GM18867 (cell line): ENCODE data around the gene HDAC7.
A peak's percentile ranks its signal among the peaks of the same experiment; 100 is the strongest.

Experiments
- ATAC-seq: cut with Tn5 transposase; IDR thresholded peaks from one replicate; pipeline ENCODE4 v1.9.1; 2021; ENCODE audit warnings: mild to moderate bottlenecking, moderate library complexity; ENCODE audit not compliant: unreplicated experiment

Gene HDAC7

GRCh38 chr12:47750916-47751470 lies 68.7 kb downstream of the HDAC7 start:
- ATAC-seq, result no peak

DNA sequence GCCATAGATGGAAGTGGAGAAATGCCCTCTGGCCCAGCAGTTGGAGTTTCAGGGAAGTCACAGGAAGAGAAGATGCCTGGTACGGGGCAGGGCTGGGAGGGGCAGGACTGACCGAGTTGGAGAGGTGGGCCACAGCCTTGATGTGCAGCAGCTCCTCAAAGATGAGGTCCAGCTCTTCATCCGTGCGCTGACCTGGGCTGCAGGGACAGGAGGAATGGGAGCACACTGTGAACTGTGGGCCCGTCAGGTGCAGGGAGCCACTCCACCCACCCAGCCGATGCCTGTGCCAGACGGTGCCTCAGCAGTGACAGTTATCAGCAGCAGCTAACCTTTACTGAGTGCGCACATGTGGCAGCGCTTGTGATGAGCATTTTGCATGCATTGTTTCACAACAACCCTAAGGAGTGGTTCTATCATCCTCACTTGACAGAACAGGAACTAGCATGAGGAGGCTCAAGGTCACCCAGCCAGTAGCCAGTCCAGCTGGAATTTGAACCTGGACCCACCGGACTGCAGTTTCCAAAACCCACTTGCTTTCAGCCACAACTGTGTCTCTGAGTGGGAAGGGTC lies 69.4 kb downstream of the HDAC7 start:
- no peak for ATAC-seq

DNA sequence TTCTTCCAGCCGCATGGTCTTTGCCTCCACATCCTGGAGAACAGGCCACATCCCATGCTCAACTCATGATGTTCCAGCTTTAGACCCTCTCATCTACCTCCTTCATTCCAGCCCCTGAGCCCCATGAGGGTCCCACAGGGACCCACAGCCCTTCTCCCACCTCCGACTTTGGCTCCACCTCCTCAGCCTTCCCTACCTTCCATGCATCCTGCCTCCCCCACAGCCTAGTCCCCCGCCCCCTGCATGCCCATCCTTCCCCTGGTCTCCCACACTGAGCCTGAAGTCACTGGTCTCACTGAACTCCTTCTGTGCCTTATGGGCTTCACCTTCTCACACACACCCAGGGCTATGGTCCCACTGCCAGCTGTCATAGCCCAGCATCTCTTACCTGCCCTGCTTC lies 70.8 kb downstream of the HDAC7 start:
- no peak for ATAC-seq

DNA sequence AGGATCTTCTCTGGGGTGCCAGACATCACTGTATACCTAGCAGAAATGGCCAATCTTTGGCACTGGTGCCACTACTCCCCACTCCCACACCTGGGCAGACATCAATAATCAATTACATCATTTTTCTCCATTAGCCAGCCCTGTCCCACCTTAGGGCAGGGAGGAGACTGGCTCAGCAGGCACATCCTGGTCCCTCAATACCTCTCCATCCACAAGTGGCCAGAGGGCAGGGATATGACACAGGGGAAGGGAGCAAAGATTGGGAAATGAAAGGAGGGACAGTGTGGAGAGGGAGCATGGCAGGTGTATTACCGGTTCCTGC lies 71.2 kb downstream of the HDAC7 start:
- no peak for ATAC-seq

DNA sequence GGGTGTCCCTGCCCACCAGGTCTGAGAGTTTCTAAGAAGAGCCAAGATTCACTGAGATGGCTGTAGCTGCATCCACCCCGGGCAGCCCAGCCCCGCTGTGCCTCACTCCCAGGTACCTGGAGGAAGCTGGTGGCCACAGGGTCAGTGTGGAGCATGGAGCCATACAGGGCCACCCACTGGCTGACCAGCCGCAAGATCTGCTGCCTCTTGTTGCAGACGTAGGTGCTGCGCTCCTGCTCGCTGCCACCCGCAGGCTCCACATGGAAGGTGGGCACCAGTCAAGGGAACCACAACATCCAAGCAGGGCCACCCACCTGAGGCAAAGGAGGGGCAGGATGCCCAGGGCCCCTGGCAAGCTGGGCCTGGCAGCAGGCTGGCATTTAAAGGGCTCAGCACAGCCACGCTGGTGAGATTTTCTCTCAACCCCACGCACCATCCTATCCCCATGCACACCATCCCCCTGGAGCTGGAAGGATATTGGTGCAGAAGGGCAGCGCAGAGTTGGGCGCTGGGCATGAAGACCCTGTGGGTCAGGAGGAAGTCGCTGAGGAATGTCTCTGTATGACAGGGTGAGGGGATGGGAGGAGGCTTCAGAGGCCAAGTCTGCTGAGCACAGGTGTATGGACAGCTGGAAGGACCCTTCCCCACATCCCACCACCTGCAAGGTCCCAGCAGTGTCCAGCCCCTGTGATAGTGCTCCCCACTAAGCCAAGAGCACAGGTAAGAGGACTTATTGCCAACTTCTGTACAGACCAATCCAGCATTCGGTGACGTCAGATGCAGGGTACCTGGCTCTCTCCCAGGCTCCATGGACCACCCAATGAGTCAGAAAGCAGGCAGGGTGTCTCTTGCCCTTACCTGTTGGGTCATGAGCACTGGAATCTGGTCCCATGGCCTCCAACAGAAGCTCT lies 71.9 kb downstream of the HDAC7 start:
- no peak for ATAC-seq

DNA sequence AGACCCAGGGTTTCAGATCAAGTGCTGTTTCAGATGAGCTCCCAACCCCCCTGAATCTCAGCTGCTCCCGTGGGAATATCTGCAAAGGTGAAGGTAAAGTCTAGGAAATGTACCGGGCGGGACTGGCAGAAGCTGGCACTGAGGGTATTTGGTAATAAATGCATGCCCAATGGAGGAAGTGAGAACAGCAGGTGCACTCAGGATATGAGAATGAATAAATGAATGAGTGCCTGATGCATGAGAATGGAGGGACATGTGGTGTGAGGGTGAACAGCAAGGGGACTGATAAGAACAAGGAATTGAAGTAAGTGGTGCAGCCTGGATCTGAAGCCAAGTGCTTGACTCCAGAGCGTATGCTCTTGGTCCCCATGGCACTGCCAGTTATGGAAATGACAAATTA lies 72.6 kb downstream of the HDAC7 start:
- no peak for ATAC-seq

DNA sequence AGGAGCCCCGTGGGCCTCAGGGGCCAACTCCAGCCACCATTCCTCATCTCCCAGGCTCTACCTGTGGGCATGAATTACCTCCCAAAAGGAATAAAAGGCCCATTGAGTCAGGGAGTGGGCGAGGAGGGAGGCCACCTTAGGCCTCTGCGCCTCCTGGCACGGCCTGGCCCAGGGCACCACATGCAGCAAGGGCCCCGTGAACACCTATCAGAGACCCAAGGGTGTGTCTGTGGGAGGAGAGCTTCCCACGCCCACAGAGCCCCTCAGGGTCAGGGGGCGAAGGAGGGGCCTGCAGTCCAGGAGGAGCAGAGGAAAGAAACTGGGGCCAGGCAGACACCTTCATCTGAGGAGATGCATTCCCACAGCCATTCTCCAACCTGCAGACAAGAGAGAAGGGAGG lies 73.2 kb downstream of the HDAC7 start:
- ATAC-seq, result no peak

GRCh38 chr12:47746073-47746472 lies 73.6 kb downstream of the HDAC7 start:
- ATAC-seq, result no peak

GRCh38 chr12:47745485-47746041 lies 74.1 kb downstream of the HDAC7 start:
- no peak for ATAC-seq

DNA sequence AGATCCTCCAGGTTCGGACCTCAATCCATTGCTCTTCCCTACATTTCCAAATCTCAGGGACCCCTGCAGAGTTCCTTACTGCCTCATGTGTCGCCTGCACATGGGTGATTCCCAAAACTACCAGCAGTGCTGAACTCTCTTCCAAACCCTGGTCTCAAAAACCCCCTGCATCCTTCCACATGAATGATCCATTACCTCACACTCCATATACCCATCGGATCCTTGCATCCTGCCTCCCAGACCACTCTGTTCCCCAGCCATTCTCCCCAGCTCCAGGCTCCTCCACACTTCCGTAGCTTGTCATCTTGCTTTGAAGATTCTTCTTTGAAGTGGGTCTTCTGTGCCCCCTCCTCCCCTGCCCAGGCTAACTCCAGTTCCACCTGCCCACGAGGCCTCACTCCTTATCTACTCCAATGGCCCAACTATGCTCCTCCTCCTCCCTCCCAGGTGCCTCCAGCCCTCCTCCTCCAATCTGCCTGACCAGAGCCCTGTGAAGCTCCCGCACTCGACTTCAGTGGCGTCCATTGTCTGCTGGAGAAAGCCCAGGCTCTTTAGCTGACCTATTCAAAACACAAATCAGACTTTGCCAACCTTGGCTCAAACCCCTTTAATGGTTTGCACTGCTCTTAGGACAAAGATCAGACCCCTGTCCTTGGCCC lies 74.8 kb downstream of the HDAC7 start:
- no peak for ATAC-seq

GRCh38 chr12:47744005-47744651 lies 75.6 kb downstream of the HDAC7 start:
- no peak for ATAC-seq

GRCh38 chr12:47743311-47743860 lies 76.3 kb downstream of the HDAC7 start:
- ATAC-seq, result no peak

GRCh38 chr12:47742253-47742825 lies 77.4 kb downstream of the HDAC7 start:
- no peak for ATAC-seq

GRCh38 chr12:47741340-47741703 lies 78.4 kb downstream of the HDAC7 start:
- peak; percentile 48 for ATAC-seq

DNA sequence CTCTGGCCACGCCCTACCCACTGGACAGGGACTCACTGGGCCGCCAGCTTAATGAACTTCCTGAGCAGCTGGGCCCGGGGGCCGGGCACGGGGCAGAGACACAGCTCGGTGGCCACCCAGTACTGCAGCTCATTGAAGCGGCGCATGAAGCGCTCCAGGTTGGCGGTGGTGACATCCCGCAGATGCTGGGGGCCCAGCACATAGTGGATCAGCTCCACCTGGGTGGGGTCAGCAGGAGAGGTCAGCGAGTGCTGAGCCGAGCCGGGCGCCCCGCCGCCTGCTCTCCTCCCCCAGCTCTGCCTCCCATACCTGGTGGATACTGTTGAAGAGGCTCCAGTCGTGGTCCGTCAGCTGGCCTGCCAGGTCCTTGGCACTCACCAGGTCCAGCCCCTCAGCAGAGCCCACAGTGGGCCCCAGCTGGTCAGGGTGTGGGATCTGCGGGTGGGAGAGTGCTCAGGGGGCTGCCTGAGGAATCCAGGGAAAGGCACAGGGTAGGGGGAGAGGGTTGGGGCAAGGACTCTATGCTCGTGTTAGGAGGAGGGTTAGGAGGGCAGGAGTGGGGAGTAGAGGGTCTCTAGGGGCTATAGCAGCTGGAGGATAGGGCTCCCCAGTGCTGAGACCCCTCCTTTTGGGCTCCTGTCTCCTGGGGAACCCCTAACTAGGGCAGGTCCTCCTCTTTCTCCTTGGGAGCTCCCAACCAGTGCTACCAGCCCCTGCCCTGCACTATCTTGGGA lies 78.9 kb downstream of the HDAC7 start:
- ATAC-seq, result peak; percentile 53

DNA sequence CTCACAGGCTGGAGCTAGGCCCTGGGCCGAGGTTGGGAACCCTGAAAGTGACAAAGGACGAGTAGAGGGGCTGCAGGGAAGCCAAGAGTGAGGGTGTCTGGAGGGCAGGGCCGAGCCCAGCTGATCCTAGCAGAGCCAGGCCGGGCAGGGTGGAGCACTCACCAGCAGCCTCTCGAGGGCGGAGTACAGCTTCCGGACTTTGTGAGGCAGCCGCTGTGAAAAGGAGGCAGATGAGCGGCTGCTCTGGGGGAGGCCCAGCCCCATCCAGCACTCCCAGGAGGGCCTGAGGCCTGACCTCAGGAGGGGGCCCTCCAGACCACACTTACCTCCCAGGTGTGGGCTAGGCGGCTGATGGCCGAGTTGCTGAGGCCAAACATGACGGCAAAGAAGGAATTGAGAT lies 79.7 kb downstream of the HDAC7 start:
- peak; percentile 54 for ATAC-seq

- no peak for ATAC-seq
These were observed 80.4 kb downstream of the HDAC7 start for GRCh38 chr12:47739297-47739696.

DNA sequence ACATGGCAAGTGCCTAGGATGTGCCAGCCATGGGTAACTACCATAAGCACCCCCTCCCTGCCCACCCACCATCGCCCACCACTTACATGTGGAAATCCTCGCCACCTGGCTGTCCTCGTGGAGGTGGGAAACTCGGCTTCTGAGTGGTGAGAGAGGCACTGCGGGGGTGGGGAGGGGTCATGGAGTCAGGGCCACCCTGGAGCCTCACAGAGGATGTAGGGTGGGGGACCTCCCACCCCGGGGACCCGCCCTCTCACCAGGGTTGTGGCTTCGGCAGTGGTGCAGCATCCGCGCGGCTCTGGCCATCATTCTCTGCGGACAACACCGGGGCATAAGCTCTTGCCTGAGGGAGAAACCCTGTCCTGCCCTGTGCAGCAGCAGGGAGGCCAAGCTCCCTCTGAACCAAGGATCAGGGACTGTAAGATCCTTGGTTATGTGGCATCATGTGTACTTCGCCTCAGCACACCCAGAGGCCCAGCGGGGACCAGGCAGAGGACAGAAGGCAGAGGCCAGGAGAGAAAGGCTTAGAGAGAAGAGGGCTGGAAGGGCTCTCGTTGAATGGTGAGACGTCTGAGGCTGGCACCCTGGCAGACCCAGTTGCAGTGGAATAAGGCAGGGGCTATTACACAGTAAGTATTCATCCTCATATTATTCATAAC lies 81.6 kb downstream of the HDAC7 start:
- ATAC-seq, result no peak
